Measurements from ENCODE around the gene AP4M1.

GRCh38 chr7:100057006-100057405, 44.4 kb upstream of the AP4M1 start:
- TF ChIP-seq, protein P1, sequence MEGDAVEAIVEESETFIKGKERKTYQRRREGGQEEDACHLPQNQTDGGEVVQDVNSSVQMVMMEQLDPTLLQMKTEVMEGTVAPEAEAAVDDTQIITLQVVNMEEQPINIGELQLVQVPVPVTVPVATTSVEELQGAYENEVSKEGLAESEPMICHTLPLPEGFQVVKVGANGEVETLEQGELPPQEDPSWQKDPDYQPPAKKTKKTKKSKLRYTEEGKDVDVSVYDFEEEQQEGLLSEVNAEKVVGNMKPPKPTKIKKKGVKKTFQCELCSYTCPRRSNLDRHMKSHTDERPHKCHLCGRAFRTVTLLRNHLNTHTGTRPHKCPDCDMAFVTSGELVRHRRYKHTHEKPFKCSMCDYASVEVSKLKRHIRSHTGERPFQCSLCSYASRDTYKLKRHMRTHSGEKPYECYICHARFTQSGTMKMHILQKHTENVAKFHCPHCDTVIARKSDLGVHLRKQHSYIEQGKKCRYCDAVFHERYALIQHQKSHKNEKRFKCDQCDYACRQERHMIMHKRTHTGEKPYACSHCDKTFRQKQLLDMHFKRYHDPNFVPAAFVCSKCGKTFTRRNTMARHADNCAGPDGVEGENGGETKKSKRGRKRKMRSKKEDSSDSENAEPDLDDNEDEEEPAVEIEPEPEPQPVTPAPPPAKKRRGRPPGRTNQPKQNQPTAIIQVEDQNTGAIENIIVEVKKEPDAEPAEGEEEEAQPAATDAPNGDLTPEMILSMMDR (conservative IDR thresholded peaks at IDR 0.05): no peak
- TF ChIP-seq ZFX (IDR thresholded peaks at IDR 0.05): no peak
